ENCODE data around the gene TSPAN5.

The TSPAN5 gene

DNA sequence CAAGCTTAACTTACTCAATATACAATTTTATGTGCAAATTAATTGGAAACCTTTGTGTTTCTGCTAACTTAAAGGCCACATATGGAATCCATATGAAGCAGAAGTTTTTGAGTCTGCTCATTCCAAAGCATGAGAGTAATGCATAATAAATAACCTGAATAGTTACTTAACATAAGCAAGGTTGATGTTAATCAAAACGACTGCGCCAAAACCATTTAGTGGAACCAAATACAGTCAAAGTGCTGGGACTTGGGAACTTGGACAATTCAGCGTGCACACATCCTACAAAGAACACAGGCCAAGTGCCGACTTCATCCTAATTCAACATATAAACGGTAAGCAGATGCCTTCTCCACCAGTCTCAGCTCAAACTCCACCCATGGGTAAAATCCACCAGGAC is 17.0 kb downstream of the TSPAN5 start:
- Mint-ChIP-seq H3K4me3 (no peak overlapping the region), H3K4me1 (peaks cover 71% of the 10 kb centered on the region), H3K27ac (no peak overlapping the region), H3K9me3 (no peaks in the 10 kb centered on the region), H3K27me3 (no peaks in the 10 kb centered on the region)
- no peak for DNase-seq
- ATAC-seq, result no peak

DNA sequence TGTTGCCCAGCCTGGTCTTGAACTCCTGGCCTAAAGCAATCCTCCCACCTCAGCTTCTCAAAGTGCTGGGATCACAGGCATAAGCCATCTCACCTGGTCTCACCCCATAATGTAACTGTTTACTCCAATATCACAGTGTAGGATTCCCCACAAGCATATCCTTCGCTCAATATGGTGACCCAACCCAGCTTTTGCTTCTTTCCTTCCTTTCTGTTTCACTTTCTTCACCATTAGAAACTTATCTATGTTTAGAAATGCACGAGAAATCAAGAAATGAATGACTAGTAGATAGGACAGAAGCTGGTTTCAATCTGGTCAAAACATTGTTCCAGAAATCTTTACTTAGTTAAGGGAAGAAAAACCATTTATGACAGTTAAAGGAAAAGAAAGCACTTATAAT is 18.9 kb downstream of the TSPAN5 start:
- Mint-ChIP-seq H3K27ac (peak overlapping the region in 1 of 2 donors; percentile 76), H3K27me3 (no peaks in the 10 kb centered on the region), H3K4me3 (peak overlapping the region; percentile 64 to 73), H3K9me3 (no peaks in the 10 kb centered on the region), H3K4me1 (peaks cover 52% of the 10 kb centered on the region)
- DNase-seq, result no peak
- peak; percentile 80 for ATAC-seq

DNA sequence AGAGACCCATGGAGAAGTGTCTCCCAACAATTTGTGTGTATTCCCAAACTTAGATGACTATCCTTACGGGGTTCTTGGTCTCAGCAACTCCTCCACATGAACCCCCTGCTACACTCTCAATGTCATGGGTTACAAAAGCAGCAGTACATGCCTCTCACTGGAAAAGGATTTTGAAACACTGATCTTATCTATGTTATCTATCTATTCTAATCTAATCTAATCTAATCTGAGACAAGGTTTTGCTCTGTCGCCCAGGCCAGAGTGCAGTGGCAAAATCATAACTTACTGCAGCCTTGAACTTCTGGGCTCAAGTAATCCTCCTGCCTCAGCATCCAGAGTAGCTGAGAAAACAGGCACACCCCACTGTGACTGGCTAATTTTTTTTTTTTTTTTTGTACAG is 19.3 kb downstream of the TSPAN5 start:
- DNase-seq (no peak), ATAC-seq (no peak)
- H3K4me3 Mint-ChIP-seq, result peak overlapping the region; percentile 64 to 73
- H3K27me3 Mint-ChIP-seq, result no peaks in the 10 kb centered on the region
- peaks cover 48% of the 10 kb centered on the region for H3K4me1 Mint-ChIP-seq
- H3K27ac Mint-ChIP-seq, result peak overlapping the region; percentile 59 to 76
- no peaks in the 10 kb centered on the region for H3K9me3 Mint-ChIP-seq

DNA sequence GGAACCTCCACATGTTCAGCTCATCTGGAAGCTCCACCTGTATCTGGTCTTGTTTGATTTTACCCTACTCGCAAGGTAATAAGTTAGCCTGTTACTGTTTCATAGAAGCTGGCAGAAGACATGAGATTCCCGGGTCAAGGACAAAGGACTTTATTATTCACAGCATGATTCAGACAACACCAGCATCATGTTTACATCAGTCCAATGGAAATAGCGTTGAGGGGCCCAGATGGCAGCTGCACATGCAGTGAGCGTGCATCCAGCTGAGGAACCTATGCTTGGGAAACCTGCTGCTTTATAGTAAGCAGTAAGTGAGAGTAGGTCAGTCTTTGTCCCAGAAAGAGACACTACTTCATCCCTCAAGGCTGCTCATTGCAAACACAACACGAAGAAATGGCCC is 19.8 kb downstream of the TSPAN5 start:
- peaks cover 43% of the 10 kb centered on the region for H3K4me1 Mint-ChIP-seq
- no peak for DNase-seq
- H3K27ac Mint-ChIP-seq, result no peak overlapping the region
- no peaks in the 10 kb centered on the region for H3K27me3 Mint-ChIP-seq
- no peak for ATAC-seq
- H3K4me3 Mint-ChIP-seq, result no peak overlapping the region
- H3K9me3 Mint-ChIP-seq, result no peaks in the 10 kb centered on the region

DNA sequence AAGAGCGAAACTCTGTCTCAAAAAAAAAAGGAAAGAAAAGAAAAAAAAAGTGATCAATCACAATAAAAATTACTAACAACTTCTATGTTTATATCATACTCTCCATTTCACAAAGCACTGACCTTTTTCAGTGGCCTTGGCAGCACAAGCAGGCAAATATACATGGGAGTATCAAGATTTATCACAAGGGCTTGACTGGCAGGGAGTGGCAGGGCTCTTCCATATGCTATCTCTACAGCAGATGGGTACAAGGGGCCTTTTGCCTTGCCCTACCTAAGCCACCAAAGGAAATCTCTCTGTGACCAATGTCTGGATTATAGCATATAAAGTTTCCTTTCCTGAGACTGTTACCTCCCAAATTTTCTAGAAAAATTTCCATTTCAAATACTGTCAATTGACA is 24.4 kb downstream of the TSPAN5 start:
- DNase-seq, result no peak
- no peak for ATAC-seq
- H3K4me3 Mint-ChIP-seq, result no peak overlapping the region
- H3K27me3 Mint-ChIP-seq, result no peaks in the 10 kb centered on the region
- peaks cover 35% of the 10 kb centered on the region for H3K4me1 Mint-ChIP-seq
- no peak overlapping the region for H3K27ac Mint-ChIP-seq
- H3K9me3 Mint-ChIP-seq, result no peaks in the 10 kb centered on the region

DNA sequence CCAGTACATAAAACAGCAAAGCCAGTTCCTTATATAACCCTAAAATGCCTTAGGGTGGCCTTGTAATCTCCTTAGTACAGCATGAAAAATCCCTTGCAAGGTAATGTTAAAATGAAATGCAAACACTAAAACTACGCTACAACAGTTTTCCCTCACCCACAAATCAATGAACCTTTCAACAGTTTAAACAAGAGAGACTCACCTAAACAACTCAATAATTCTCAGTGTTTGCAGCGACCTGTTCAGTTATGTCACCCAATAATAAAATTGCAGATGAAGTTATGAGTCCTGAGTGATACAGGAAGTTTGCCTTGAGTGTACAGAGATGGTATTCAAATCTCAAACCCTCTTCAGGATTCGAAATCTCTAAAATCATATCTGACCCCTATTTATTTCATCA is 25.3 kb downstream of the TSPAN5 start:
- Mint-ChIP-seq H3K27me3 (no peaks in the 10 kb centered on the region), H3K4me1 (peaks cover 29% of the 10 kb centered on the region), H3K4me3 (no peak overlapping the region), H3K9me3 (no peaks in the 10 kb centered on the region), H3K27ac (no peak overlapping the region)
- ATAC-seq (no peak), DNase-seq (no peak)

DNA sequence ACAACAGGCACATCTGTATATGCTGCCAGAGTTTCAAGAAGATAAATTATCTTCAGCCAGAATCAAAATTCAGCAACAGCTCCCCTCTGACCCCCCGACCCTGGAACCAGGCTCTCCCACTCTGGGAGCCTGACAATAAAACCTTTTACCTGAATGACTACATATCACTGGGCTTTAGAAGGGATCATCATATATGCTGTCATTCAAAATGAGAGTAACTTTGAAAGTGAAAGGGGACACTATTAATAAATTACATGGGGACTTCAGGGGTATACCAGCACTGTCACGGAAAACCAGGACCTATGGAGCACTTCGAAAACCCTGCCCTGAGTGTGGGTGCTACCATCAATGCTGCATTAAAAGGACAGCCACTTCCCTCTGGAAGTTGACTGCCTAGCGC is 26.2 kb downstream of the TSPAN5 start:
- DNase-seq, result no peak
- Mint-ChIP-seq H3K4me1 (peaks cover 33% of the 10 kb centered on the region), H3K4me3 (no peak overlapping the region), H3K9me3 (no peaks in the 10 kb centered on the region), H3K27me3 (no peaks in the 10 kb centered on the region), H3K27ac (peak overlapping the region in 1 of 2 donors; percentile 77)
- no peak for ATAC-seq

DNA sequence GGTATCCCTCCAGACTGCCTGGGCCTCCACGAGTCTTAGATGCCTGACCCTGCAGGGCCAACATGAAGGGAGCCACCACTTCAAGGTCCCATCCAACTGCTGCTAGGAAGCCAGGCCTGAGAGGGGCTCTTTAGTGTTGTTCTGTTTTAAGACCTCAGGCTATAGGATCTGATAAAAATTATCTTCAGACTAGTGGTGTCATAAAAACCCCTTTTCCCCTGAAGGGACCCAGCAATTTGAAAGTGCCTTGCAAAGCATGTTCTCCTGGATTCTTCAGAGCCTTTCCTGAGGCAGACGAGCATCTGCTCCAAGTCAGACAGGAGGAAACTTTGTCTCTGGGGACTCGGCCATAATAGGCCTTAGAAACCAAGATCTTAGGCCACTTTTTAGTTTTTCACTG is 26.9 kb downstream of the TSPAN5 start:
- Mint-ChIP-seq H3K4me3 (no peak overlapping the region), H3K4me1 (peaks cover 40% of the 10 kb centered on the region), H3K27me3 (no peaks in the 10 kb centered on the region), H3K9me3 (no peaks in the 10 kb centered on the region), H3K27ac (no peak overlapping the region)
- DNase-seq, result no peak
- no peak for ATAC-seq

DNA sequence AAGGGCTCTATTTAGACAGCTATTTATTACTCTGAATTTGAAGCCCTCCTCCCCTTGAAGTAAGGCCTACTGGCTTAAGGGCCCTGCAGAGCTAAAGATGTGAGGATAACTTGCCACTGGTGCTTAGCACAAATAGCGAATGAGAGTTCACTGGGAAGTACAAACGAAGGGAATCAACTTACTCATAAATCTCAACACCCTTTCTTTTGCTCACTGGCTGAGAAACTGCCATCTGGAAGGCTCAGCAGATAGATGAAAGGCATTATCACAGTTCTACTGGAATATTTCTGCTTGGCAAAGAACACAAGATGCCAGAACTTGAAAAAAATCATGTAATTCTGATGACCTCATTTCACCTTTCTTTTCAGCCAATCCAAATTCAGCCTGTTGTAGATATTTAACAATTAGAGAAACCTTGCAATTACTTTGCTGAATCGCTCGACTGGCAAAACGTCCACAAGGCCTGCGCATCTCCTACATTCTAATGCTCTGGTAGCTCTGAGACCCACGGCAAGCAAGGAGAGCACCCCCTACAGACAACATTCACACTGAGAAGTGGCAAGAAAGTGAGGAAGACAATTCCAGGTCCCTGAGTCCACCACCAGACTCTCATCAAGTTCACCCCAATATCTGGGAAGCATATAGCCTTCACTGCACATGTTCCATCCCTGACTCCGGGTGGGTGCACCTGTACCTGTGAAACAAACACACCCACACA is 27.5 kb downstream of the TSPAN5 start:
- Mint-ChIP-seq H3K27ac (no peak overlapping the region), H3K4me1 (peaks cover 46% of the 10 kb centered on the region), H3K9me3 (no peaks in the 10 kb centered on the region), H3K27me3 (no peaks in the 10 kb centered on the region), H3K4me3 (no peak overlapping the region)
- no peak for DNase-seq
- no peak for ATAC-seq

DNA sequence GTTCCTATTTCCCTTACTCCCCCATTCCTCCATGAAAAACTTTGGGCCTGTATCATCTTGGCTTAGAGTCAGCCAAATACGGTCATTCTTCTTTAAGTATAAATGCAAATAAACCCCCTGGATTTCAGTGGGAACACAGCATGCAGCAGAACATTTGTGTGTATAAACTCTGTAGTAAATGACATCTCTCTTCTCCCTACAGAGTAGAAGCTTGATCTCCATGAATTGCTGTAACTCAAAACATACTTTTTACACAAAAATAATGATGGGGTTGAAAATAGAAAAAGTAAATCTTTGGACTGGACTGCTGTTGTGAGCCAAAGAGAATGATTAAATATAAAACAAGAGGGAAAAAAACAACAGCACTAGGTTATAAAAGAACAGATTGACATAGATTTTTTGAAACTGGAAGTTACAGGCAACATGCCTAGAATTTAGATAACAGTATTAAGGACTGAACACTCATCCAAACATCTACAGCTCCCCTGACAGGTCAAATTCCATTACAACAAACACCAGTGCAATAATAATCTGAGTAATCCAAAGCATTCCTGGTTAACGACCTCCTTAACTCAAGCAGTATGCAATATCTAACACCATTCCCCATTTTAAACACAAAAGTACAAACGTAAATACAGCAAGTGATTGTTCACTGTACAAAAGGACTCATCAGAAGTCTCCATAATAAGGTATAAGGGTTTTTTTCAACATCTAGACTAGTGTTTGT is 30.7 kb downstream of the TSPAN5 start:
- Mint-ChIP-seq H3K4me1 (peaks cover 71% of the 10 kb centered on the region), H3K9me3 (no peaks in the 10 kb centered on the region), H3K27ac (no peak overlapping the region), H3K4me3 (no peak overlapping the region), H3K27me3 (no peaks in the 10 kb centered on the region)
- ATAC-seq (no peak), DNase-seq (no peak)

DNA sequence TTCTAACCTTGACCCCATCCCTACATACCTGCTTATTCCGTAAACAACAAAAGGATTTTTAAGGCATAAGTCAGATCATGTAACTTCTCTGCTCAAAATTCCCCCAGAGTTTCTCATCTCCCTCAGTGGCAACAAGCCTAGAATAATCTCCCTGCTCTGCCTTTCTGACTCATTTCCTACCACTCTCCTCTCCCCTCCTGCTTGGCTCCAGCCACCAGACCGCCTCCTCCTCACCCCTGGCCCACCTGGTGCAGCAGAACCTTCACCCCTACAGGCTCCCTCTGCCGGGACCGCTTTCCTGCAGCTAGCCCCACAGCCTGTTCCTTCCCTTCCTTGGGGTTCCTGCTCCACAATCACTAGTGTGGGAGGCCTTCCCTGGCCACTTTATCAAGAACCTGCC is 32.1 kb downstream of the TSPAN5 start:
- peak overlapping the region; percentile 32 to 62 for H3K4me3 Mint-ChIP-seq
- peak; percentile 81 for ATAC-seq
- no peaks in the 10 kb centered on the region for H3K9me3 Mint-ChIP-seq
- peak overlapping the region in 1 of 2 donors; percentile 25 for H3K27ac Mint-ChIP-seq
- H3K27me3 Mint-ChIP-seq, result no peaks in the 10 kb centered on the region
- peaks cover 62% of the 10 kb centered on the region for H3K4me1 Mint-ChIP-seq
- no peak for DNase-seq

DNA sequence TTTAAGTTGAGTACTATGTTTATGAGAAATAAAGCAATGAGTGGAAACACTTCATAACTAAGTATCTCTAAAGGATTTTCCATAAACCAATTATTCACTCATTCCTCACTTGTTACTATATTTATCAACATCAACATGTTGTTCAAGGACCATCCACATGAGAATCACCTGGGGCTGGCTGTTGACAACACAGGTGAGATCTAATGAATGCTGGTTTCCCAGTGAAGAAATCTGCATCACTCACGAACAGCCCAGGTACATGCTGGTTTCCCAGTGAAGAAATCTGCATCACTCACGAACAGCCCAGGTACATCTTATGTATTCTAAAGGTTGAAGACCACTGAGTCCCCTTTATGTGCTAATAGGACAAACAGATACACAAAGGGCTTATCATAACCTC is 32.5 kb downstream of the TSPAN5 start:
- Mint-ChIP-seq H3K4me1 (peaks cover 59% of the 10 kb centered on the region), H3K27ac (peak overlapping the region in 1 of 2 donors; percentile 25), H3K27me3 (no peaks in the 10 kb centered on the region), H3K4me3 (peak overlapping the region in 1 of 2 donors; percentile 62), H3K9me3 (no peaks in the 10 kb centered on the region)
- no peak for DNase-seq
- ATAC-seq, result no peak

DNA sequence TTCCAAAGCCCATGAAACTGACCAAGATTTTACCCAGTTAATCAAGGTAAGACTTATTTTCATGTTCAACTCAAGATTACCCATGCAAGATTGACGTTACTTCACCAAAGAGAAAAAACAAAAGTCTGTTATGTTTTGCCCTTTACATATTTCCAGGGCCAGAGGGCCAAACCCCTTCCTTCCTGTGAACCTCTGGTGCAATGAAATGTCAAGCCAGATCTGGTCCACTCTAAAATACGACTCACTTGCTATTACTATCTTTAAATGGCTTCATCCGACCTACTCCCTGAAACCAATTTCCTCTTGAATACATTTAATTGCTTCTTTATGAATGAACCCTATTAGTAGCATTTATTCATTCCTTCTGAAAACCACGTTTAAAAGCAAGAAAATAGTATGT is 33.0 kb downstream of the TSPAN5 start:
- H3K27ac Mint-ChIP-seq, result no peak overlapping the region
- peak overlapping the region in 1 of 2 donors; percentile 4 for H3K4me3 Mint-ChIP-seq
- no peaks in the 10 kb centered on the region for H3K9me3 Mint-ChIP-seq
- ATAC-seq (no peak), DNase-seq (no peak)
- no peaks in the 10 kb centered on the region for H3K27me3 Mint-ChIP-seq
- peaks cover 64% of the 10 kb centered on the region for H3K4me1 Mint-ChIP-seq

DNA sequence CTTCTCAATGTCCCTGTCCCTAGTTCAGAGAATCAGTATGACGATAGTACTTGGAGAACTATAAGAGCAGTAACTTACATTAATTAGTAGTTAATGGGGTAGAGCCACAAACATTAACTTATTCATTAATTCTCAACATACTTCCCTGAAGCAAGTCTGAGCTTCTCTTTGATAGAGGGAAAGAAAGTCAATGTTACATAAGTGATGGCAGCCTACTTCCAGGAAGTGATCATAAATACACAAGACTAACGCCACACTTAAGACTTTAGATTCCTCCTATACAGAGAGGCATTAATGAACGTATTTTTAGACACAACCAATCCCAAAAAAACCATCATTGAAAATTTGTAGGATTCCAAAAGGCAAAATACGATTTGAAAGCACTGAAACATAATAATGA is 33.8 kb downstream of the TSPAN5 start:
- ATAC-seq (no peak), DNase-seq (no peak)
- Mint-ChIP-seq H3K9me3 (no peaks in the 10 kb centered on the region), H3K27me3 (no peaks in the 10 kb centered on the region), H3K4me1 (peaks cover 68% of the 10 kb centered on the region), H3K4me3 (peak overlapping the region in 1 of 2 donors; percentile 27), H3K27ac (no peak overlapping the region)

DNA sequence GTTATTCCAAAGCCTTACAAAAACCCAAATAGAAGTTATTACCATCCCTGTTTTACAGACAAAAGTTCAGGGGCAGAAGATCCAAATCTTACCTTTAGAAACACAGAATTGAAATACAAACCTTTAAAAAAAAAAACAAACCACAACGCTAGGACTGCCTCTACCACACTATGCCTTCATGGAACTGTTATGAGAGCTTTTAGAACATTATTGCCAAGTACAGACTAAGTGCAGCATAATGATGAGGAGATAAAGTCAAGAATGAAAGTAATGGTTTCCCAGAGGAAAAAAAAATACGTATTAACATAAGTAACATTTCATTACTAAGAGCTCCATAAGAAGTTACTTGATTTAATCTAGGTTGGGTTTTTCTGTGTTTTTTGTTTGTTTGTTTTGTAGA is 34.3 kb downstream of the TSPAN5 start:
- no peak for DNase-seq
- Mint-ChIP-seq H3K27ac (no peak overlapping the region), H3K4me3 (no peak overlapping the region), H3K9me3 (no peaks in the 10 kb centered on the region), H3K27me3 (no peaks in the 10 kb centered on the region), H3K4me1 (peaks cover 68% of the 10 kb centered on the region)
- no peak for ATAC-seq

DNA sequence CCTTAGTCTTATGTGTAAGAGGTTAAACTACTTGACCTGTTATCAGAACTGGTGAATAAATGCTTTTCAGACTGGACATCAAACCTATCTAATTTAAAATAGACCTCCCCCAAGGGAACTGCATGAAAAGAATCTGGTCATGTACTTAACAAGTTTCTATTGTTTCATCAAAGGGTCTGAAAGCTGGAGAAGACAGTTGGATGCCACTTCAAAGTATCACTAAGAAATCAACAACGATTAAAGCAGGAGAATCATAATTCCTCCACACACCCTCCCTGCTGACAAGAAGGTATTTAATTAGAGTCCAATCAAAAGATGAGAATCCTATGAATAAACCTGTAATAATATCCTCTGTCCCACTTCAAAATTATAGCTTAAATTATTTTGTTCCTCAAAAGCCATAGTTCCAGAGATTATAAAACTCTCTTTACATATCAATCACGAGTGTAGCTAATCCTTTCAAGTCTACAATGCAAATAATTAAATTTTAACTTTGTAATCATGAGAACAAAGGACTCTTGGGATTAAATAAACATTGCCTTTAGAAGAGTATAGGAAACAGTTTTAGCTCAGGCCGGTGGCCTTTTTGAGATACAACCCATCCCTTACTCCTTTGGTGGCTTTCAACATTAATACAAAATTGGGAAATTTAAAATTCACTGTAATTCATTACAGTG is 35.1 kb downstream of the TSPAN5 start:
- Mint-ChIP-seq H3K9me3 (no peaks in the 10 kb centered on the region), H3K27me3 (no peaks in the 10 kb centered on the region), H3K4me1 (peaks cover 68% of the 10 kb centered on the region), H3K4me3 (no peak overlapping the region), H3K27ac (no peak overlapping the region)
- no peak for DNase-seq
- ATAC-seq, result no peak
